Measurements from ENCODE around the gene GRK7.

GRK7 gene

GRCh38 chr3:141740349-141740748 is 22.9 kb upstream of the GRK7 start:
- no peaks in the 10 kb centered on the region for H3K9me3 ChIP-seq (ENCODE audit: insufficient read depth, low read length)
- H3K27ac ChIP-seq (ENCODE audit: low read depth, low read length), result no peak overlapping the region
- H3K27me3 ChIP-seq (ENCODE audit: low read length), result no peaks in the 10 kb centered on the region
- peaks cover 25% of the 10 kb centered on the region for H4K20me1 ChIP-seq (ENCODE audit: low read depth, low read length)
- peaks cover 20% of the 10 kb centered on the region; the same call in 1 of the 2 replicates for H3K36me3 ChIP-seq (ENCODE audit: low read length)
- no peaks in the 10 kb centered on the region for H3K9me2 ChIP-seq (replicated peaks; ENCODE audit: insufficient read depth, low read length)
- no peak overlapping the region for H2AFZ ChIP-seq (ENCODE audit: low read depth, low read length, severe bottlenecking)
- peaks cover 67% of the 10 kb centered on the region for H3K79me2 ChIP-seq (ENCODE audit: insufficient read depth, low read length)
- H3K4me3 ChIP-seq (ENCODE audit: insufficient read depth, low read length, poor library complexity, severe bottlenecking), result peak overlapping the region; percentile 74
- H3K9ac ChIP-seq (ENCODE audit: low read length), result no peak overlapping the region
- no peak for TF ChIP-seq CTCF (IDR thresholded peaks at IDR 0.05; ENCODE audit: insufficient read depth, low read length, poor library complexity, severe bottlenecking)
- no peak for TF ChIP-seq EZH2phosphoT487 (conservative IDR thresholded peaks at IDR 0.05; ENCODE audit: low read length)
- H3F3A ChIP-seq (ENCODE audit: insufficient read depth), result peaks cover 3% of the 10 kb centered on the region; the same call in 1 of the 2 replicates
- H3K4me2 ChIP-seq (ENCODE audit: low read depth, low read length, poor library complexity, severe bottlenecking), result peak overlapping the region; percentile 85

GRCh38 chr3:141743305-141743704 is 19.9 kb upstream of the GRK7 start:
- peaks cover 25% of the 10 kb centered on the region for H4K20me1 ChIP-seq (ENCODE audit: low read depth, low read length)
- no peak for TF ChIP-seq CTCF (IDR thresholded peaks at IDR 0.05; ENCODE audit: insufficient read depth, low read length, poor library complexity, severe bottlenecking)
- TF ChIP-seq EZH2phosphoT487 (conservative IDR thresholded peaks at IDR 0.05; ENCODE audit: low read length), result no peak
- no peak overlapping the region for H3K4me3 ChIP-seq (ENCODE audit: insufficient read depth, low read length, poor library complexity, severe bottlenecking)
- H3F3A ChIP-seq (ENCODE audit: insufficient read depth), result peaks cover 4% of the 10 kb centered on the region; the same call in 1 of the 2 replicates
- H3K4me2 ChIP-seq (ENCODE audit: low read depth, low read length, poor library complexity, severe bottlenecking), result no peak overlapping the region
- H3K36me3 ChIP-seq (ENCODE audit: low read length), result peaks cover 35% of the 10 kb centered on the region; the same call in 1 of the 2 replicates
- H3K27me3 ChIP-seq (ENCODE audit: low read length), result no peaks in the 10 kb centered on the region
- no peak overlapping the region for H3K9ac ChIP-seq (ENCODE audit: low read length)
- no peaks in the 10 kb centered on the region for H3K9me2 ChIP-seq (replicated peaks; ENCODE audit: insufficient read depth, low read length)
- H3K9me3 ChIP-seq (ENCODE audit: insufficient read depth, low read length), result no peaks in the 10 kb centered on the region
- peaks cover 65% of the 10 kb centered on the region for H3K79me2 ChIP-seq (ENCODE audit: insufficient read depth, low read length)
- H3K27ac ChIP-seq (ENCODE audit: low read depth, low read length), result no peak overlapping the region
- no peak overlapping the region for H2AFZ ChIP-seq (ENCODE audit: low read depth, low read length, severe bottlenecking)

GRCh38 chr3:141746962-141747361 is 16.2 kb upstream of the GRK7 start:
- H2AFZ ChIP-seq (ENCODE audit: low read depth, low read length, severe bottlenecking), result no peak overlapping the region
- H3K27me3 ChIP-seq (ENCODE audit: low read length), result no peaks in the 10 kb centered on the region
- no peaks in the 10 kb centered on the region for H3K9me3 ChIP-seq (ENCODE audit: insufficient read depth, low read length)
- H3F3A ChIP-seq (ENCODE audit: insufficient read depth), result peaks cover 10% of the 10 kb centered on the region; the same call in 1 of the 2 replicates
- H3K9ac ChIP-seq (ENCODE audit: low read length), result no peak overlapping the region
- TF ChIP-seq CTCF (IDR thresholded peaks at IDR 0.05; ENCODE audit: insufficient read depth, low read length, poor library complexity, severe bottlenecking) (no peak), EZH2phosphoT487 (conservative IDR thresholded peaks at IDR 0.05; ENCODE audit: low read length) (no peak)
- no peaks in the 10 kb centered on the region for H3K9me2 ChIP-seq (replicated peaks; ENCODE audit: insufficient read depth, low read length)
- H4K20me1 ChIP-seq (ENCODE audit: low read depth, low read length), result 0 out of 2 replicates have a peak, but pooled peaks cover 7% of the 10 kb centered on the region
- peaks cover 47% of the 10 kb centered on the region for H3K36me3 ChIP-seq (ENCODE audit: low read length)
- no peak overlapping the region for H3K4me3 ChIP-seq (ENCODE audit: insufficient read depth, low read length, poor library complexity, severe bottlenecking)
- no peak overlapping the region for H3K27ac ChIP-seq (ENCODE audit: low read depth, low read length)
- H3K79me2 ChIP-seq (ENCODE audit: insufficient read depth, low read length), result peaks cover 29% of the 10 kb centered on the region
- H3K4me2 ChIP-seq (ENCODE audit: low read depth, low read length, poor library complexity, severe bottlenecking), result no peak overlapping the region

Data from SU-DHL-6 (cell line).